Keratinocyte (primary cell): Measurements from ENCODE around the gene SREBF2.

ENCODE experiments used
- EZH2 ChIP-seq: IDR thresholded peaks from one replicate; pipeline ENCODE4 v1.6.1; 2012; ENCODE audit warnings: inconsistent platforms, mild to moderate bottlenecking, low read length, moderate library complexity
- TF ChIP-seq, protein P1 (sequence below), 3 experiments: IDR thresholded peaks in 1 of 3; conservative IDR thresholded peaks in 1 of 3; optimal IDR thresholded peaks in 1 of 3; 2 replicates in 2 of 3; 3 replicates in 1 of 3; pipeline versions ENCODE3 to v1.5.1; 2011; ENCODE audit warnings: low read length in 3 of 3, mild to moderate bottlenecking in 3 of 3, moderate library complexity in 2 of 3, control low read depth in 1 of 3, inconsistent platforms in 1 of 3; ENCODE audit not compliant: insufficient read depth in 2 of 3; ENCODE audit errors: extremely low read depth in 1 of 3

DNA sequence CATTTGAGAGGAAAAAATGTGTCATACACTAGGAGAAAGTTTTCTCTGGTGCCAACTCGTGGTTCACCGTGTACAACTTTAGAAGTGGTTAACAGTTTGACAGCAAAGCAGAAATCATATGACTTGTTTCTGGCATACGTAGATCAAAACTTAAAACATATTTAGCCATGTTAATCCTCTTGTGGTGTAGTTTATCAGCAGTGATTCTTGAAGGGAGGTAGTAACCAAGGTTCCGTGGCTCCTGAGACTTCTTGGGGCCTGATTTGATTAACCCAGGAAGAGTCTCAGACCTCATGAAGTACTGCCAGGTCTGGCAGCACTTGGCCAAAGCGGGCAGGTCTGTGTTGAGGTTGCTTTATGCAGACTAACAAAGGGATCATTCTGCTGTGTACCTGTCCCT is 40.5 kb downstream of the SREBF2 start:
- TF ChIP-seq, protein P1, sequence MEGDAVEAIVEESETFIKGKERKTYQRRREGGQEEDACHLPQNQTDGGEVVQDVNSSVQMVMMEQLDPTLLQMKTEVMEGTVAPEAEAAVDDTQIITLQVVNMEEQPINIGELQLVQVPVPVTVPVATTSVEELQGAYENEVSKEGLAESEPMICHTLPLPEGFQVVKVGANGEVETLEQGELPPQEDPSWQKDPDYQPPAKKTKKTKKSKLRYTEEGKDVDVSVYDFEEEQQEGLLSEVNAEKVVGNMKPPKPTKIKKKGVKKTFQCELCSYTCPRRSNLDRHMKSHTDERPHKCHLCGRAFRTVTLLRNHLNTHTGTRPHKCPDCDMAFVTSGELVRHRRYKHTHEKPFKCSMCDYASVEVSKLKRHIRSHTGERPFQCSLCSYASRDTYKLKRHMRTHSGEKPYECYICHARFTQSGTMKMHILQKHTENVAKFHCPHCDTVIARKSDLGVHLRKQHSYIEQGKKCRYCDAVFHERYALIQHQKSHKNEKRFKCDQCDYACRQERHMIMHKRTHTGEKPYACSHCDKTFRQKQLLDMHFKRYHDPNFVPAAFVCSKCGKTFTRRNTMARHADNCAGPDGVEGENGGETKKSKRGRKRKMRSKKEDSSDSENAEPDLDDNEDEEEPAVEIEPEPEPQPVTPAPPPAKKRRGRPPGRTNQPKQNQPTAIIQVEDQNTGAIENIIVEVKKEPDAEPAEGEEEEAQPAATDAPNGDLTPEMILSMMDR (optimal IDR thresholded peaks at IDR 0.05 in 1 of 3, IDR thresholded peaks at IDR 0.05 in 1 of 3, conservative IDR thresholded peaks at IDR 0.05 in 1 of 3; ENCODE audit: extremely low read depth in 1 of 3, insufficient read depth in 2 of 3, low read length in 3 of 3) = no peak
- TF ChIP-seq EZH2 = no peak
